Prostate gland (tissue), 2 donors: Measurements from ENCODE around the gene NFIX. TPM values are rescaled to one million over a fixed set of nuclear protein-coding genes. Genes with fewer than 3 reads are reported as not detected.

Source experiments
- DNase-seq: peaks from one replicate; pipeline ENCODE4 v3.0.0-alpha.2; 2019; ENCODE audit warnings: low spot score
- H3K27ac ChIP-seq, 2 donors: fragments of 200-600 bp; sonication (generic); 2 replicates each; pipeline ENCODE4 v1.5.1; 2017 to 2019
- H3K27me3 ChIP-seq: fragments of 200-600 bp; sonication (generic); replicated peaks from 2 replicates; pipeline ENCODE4 v1.5.1; 2019; ENCODE audit not compliant: insufficient read depth
- H3K36me3 ChIP-seq, 2 donors: fragments of 200-600 bp; sonication (generic); 1 replicate in 1 of 2; 2 replicates in 1 of 2; pipeline versions ENCODE4 v1.5.1 to v1.8.1; 2017 to 2019
- H3K4me1 ChIP-seq: fragments of 200-600 bp; sonication (generic); replicated peaks from 2 replicates; pipeline ENCODE4 v1.5.1; 2019
- H3K4me3 ChIP-seq, 2 donors: fragments of 200-600 bp; sonication (generic); 2 replicates each; pipeline ENCODE4 v1.5.1; 2017 to 2019
- H3K9me3 ChIP-seq: fragments of 200-600 bp; sonication (generic); 2 replicates; pipeline ENCODE4 v1.5.1; 2017
- POLR2A ChIP-seq: fragments of 450-650 bp; IDR thresholded peaks from one replicate; pipeline ENCODE4 v1.6.1; 2016; ENCODE audit warnings: antibody characterized with exemption, mild to moderate bottlenecking
- POLR2AphosphoS5 ChIP-seq: sonication (generic); formaldehyde crosslinking; IDR thresholded peaks from one replicate; pipeline ENCODE4 v1.6.1; 2017; ENCODE audit warnings: antibody characterized with exemption
- WGBS: methylation state at CpG from one replicate; pipeline ENCODE4 v1.1.5; 2018; 5-methylcytosine and 5-hydroxymethylcytosine counted together
- intact Hi-C: fragments of 100-400 bp; cut with DNase I; formaldehyde crosslinking; loops from one replicate; pipeline ENCODE4 v1.14.2; 2022
- total RNA-seq, 2 donors: library from RNA; depleted of rRNA; stranded (reverse); fragments of >200 nt; gene quantifications; one replicate each; pipeline ENCODE4 v1.1.0, GENCODE V29; 2016
- TF ChIP-seq, protein P1 (sequence below), 4 experiments: fragments of 200-600 bp in 2 of 4; fragments of 450-650 bp in 2 of 4; sonication (generic) in 2 of 4; IDR thresholded peaks; 1 replicate in 3 of 4; 2 replicates in 1 of 4; pipeline ENCODE4 v1.5.1; 2016 to 2019; ENCODE audit warnings: antibody characterized with exemption in 4 of 4, mild to moderate bottlenecking in 2 of 4, moderate library complexity in 2 of 4

Gene NFIX
- total RNA-seq, 2 donors from 2014 or later = 185 to 286 TPM

DNA sequence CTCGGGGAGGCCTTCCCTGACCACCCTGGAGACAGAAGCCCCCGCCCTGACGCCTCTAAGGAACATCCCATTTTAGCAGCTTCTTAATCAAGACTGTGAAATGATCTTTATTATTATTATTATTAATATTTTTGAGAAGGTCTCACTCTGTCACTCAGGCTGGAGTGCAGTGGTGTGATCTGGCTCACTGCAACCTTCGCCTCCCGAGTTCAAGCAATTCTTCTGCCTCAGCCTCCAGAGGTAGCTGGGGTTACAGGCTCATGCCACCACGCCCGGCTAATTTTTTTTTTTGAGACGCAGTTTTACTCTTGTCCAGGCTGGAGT is 29.5 kb upstream of the NFIX start:
- Histone ChIP-seq H3K27ac (peak overlapping the region; percentile 62 to 66), H3K27me3 (no peaks in the 10 kb centered on the region), H3K4me3 (peak overlapping the region; percentile 19 to 31), H3K9me3 (no peaks in the 10 kb centered on the region), H3K36me3 (no peaks in the 10 kb centered on the region), H3K4me1 (no peaks in the 10 kb centered on the region)
- intact Hi-C loops = loop anchor here (10.0 kb wide), 1 partner anchor 619 kb away; no protein-coding TSS in a partner anchor
- no peak for DNase-seq
- TF ChIP-seq, protein P1, sequence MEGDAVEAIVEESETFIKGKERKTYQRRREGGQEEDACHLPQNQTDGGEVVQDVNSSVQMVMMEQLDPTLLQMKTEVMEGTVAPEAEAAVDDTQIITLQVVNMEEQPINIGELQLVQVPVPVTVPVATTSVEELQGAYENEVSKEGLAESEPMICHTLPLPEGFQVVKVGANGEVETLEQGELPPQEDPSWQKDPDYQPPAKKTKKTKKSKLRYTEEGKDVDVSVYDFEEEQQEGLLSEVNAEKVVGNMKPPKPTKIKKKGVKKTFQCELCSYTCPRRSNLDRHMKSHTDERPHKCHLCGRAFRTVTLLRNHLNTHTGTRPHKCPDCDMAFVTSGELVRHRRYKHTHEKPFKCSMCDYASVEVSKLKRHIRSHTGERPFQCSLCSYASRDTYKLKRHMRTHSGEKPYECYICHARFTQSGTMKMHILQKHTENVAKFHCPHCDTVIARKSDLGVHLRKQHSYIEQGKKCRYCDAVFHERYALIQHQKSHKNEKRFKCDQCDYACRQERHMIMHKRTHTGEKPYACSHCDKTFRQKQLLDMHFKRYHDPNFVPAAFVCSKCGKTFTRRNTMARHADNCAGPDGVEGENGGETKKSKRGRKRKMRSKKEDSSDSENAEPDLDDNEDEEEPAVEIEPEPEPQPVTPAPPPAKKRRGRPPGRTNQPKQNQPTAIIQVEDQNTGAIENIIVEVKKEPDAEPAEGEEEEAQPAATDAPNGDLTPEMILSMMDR (IDR thresholded peaks at IDR 0.05) = no peak
- no peak for TF ChIP-seq POLR2AphosphoS5
- no peak for TF ChIP-seq POLR2A
- WGBS = 46% methylated on average over 8 of the region's 8 CpGs

DNA sequence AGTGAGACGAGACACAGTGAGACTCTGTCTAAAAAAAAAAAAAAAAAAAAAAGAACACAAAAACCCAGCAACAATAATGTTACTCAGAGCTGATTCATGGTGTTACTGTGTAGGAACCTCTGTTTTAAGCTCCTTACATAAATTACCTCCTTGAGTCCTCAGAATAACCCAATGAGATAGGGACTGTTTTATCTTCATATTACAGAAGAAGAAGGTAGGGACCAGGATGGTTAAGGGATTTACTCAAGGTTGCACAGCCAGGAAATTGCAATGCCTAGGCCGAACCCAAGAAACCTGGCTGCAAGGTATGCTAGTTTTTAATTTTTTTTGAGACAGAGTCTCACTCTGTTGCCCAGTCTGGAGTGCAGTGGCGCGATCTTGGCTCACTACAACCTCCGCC is 27.4 kb upstream of the NFIX start:
- TF ChIP-seq, protein P1 (IDR thresholded peaks at IDR 0.05) = no peak
- no peak for TF ChIP-seq POLR2AphosphoS5
- no peak for TF ChIP-seq POLR2A

DNA sequence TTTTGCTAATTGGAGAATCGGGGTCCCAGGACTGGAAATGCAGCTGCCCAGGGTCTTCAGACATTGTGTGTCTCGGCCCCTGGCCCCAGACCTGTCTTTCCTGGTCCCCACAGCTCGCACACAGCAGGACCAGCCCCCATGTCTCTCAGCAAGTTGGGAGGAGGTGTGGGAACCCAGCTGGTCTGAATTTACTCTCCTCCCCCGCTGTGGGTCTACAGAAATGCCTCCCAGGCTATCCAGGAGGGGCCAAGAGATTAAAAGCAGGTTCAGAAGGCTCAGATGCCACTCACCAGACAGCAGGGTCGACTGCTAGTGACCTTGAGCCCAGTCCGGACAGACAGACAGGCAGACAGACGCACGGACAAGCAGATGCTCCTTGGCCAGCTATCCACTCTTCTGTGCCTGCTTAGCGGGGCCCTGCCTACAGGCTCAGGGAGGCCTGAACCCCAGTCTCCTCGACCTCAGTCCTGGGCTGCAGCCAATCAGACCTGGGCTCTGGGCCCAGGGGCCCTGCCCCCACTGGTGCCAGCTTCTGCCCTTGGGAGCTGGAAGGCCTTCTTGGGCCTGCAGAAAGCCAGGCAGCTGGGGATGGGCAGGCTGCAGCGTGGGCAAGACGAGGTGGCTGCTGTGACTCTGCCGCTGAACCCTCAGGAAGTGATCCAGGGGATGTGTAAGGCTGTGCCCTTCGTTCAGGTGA is 25.8 kb upstream of the NFIX start, which contains the start of gene DAND5:
Gene DAND5, plus strand, starts transcription at position 285 of the 697 bp plus-strand sequence. Its CDS starts 85 bp downstream, at position 370.
- H3K4me1 ChIP-seq = no peaks in the 10 kb centered on the region
- TF ChIP-seq, protein P1 (IDR thresholded peaks at IDR 0.05) = no peak
- TF ChIP-seq POLR2A (no peak), POLR2AphosphoS5 (no peak)
- WGBS = 59% methylated on average over 9 of the region's 14 CpGs
- no peak within 1 kb of the TSS for H3K4me3 ChIP-seq
- intact Hi-C loops = loop anchor here (10.0 kb wide), 1 partner anchor 615 kb away; no protein-coding TSS in a partner anchor
- no peak for DNase-seq
- no peaks in the 10 kb centered on the region for H3K9me3 ChIP-seq
- H3K27me3 ChIP-seq = no peaks in the 10 kb centered on the region
- no peak within 1 kb of the TSS for H3K27ac ChIP-seq
- H3K36me3 ChIP-seq = no peaks in the 10 kb centered on the region

More for the DNA sequence above, 27.4 kb upstream of the NFIX start:
- no peaks in the 10 kb centered on the region for H3K36me3 ChIP-seq
- intact Hi-C loops = loop anchor here (10.0 kb wide), 1 partner anchor 617 kb away; no protein-coding TSS in a partner anchor
- no peaks in the 10 kb centered on the region for H3K9me3 ChIP-seq
- H3K4me3 ChIP-seq = no peak overlapping the region
- WGBS = 88% methylated on average over 5 of the region's 5 CpGs
- H3K27me3 ChIP-seq = no peaks in the 10 kb centered on the region
- no peaks in the 10 kb centered on the region for H3K4me1 ChIP-seq
- no peak for DNase-seq
- H3K27ac ChIP-seq = no peak overlapping the region

DNA sequence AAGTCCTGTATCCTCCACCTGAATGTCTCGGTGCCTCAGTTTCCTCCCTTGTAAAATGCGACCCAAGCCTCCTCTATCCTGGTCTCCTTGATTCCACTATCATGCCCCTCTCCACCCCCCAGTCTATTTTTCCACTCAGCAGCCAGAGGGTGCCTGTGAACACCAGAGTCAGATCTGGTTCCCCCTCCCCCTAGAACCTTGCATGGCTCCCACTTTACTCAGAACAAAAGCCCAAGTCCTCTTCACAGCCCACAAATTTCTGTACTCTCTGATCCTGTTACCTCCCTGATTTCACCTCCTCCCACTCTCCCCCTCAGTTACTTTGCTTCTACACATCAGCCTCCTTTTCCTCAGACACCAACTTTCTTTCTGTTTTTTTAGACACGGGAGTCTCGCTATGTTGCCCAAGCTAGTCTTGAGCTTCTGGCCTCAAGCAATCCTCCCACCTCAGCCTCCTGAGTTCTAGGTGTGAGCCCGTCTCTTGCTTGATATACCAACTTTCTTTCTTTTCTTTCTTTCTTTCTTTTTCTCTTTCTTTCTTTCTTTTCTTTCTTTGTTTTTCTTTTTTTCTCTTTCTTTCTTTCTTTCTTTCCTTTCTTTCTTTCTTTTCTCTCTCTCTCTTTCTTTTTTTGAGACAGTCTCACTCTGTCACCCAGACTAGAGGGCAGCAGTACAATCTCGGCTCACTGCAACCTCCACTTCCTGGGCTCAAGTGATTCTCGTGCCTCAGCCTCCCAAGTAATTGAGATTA is 25.0 kb upstream of the NFIX start:
- 92% methylated on average over 7 of the region's 7 CpGs for WGBS
- DNase-seq = no peak
- TF ChIP-seq, protein P1 (IDR thresholded peaks at IDR 0.05) = no peak
- TF ChIP-seq POLR2AphosphoS5 (no peak), POLR2A (no peak)
- Histone ChIP-seq H3K27ac (no peak overlapping the region), H3K4me1 (no peaks in the 10 kb centered on the region), H3K36me3 (no peaks in the 10 kb centered on the region), H3K4me3 (no peak overlapping the region), H3K27me3 (no peaks in the 10 kb centered on the region), H3K9me3 (no peaks in the 10 kb centered on the region)
- intact Hi-C loops = no loop called here
